ENCODE data around the gene WWOX. TPM values are rescaled to one million over a fixed set of nuclear protein-coding genes. Genes with fewer than 3 reads are reported as not detected.

WWOX gene
- total RNA-seq, 1 experiment from 2014 or later, result 79.9 TPM

- CTCF ChIA-PET, result no interaction called here
- intact Hi-C loops (cut with micrococcal nuclease; ENCODE audit: unreplicated experiment), result no loop called here
- Histone ChIP-seq H3K36me3 (ENCODE audit: insufficient read depth, low read length, poor library complexity, severe bottlenecking) (peaks cover 18% of the 10 kb centered on the region), H3K9me3 (ENCODE audit: low read depth, low read length, poor library complexity, severe bottlenecking) (no peaks in the 10 kb centered on the region), H3K27ac (ENCODE audit: low read depth, low read length, poor library complexity, severe bottlenecking) (peak overlapping the region; percentile 37), H3K4me1 (ENCODE audit: insufficient read depth, low read length, poor library complexity, severe bottlenecking) (peaks cover 4% of the 10 kb centered on the region), H3K27me3 (replicated peaks; ENCODE audit: insufficient read depth, low read depth, low read length, poor library complexity) (no peaks in the 10 kb centered on the region), H3K4me3 (ENCODE audit: low read depth, low read length, poor library complexity, severe bottlenecking) (no peak overlapping the region)
- POLR2A ChIA-PET (ENCODE audit: low non-redundant PET), result no interaction called here
- no peak for TF ChIP-seq CTCF (conservative IDR thresholded peaks at IDR 0.05; ENCODE audit: low read depth, low read length)
- DNase-seq (ENCODE audit: low spot score), result no peak
- BruUV-seq (replicated peaks), result no TSS peak
Measured at GRCh38 chr16:78105517-78105916, 6.1 kb downstream of the WWOX start.

GRCh38 chr16:78106686-78107085 is 7.2 kb downstream of the WWOX start:
- H3K36me3 ChIP-seq (ENCODE audit: insufficient read depth, low read length, poor library complexity, severe bottlenecking), result peaks cover 22% of the 10 kb centered on the region
- ChIA-PET CTCF (no interaction called here), POLR2A (ENCODE audit: low non-redundant PET) (no interaction called here)
- DNase-seq (ENCODE audit: low spot score), result no peak
- no peak overlapping the region for H3K4me3 ChIP-seq (ENCODE audit: low read depth, low read length, poor library complexity, severe bottlenecking)
- TF ChIP-seq CTCF (conservative IDR thresholded peaks at IDR 0.05; ENCODE audit: low read depth, low read length), result no peak
- TF ChIP-seq EZH2 (IDR thresholded peaks at IDR 0.05; ENCODE audit: borderline replicate concordance, low read depth, low read length, poor library complexity, severe bottlenecking), result no peak
- H3K4me1 ChIP-seq (ENCODE audit: insufficient read depth, low read length, poor library complexity, severe bottlenecking), result peaks cover 4% of the 10 kb centered on the region
- H3K27me3 ChIP-seq (replicated peaks; ENCODE audit: insufficient read depth, low read depth, low read length, poor library complexity), result no peaks in the 10 kb centered on the region
- H3K27ac ChIP-seq (ENCODE audit: low read depth, low read length, poor library complexity, severe bottlenecking), result no peak overlapping the region
- intact Hi-C loops (cut with micrococcal nuclease; ENCODE audit: unreplicated experiment), result no loop called here
- H3K9me3 ChIP-seq (ENCODE audit: low read depth, low read length, poor library complexity, severe bottlenecking), result no peaks in the 10 kb centered on the region
- no TSS peak for BruUV-seq (replicated peaks)

- Histone ChIP-seq H3K4me3 (ENCODE audit: low read depth, low read length, poor library complexity, severe bottlenecking) (no peak overlapping the region), H3K27ac (ENCODE audit: low read depth, low read length, poor library complexity, severe bottlenecking) (no peak overlapping the region), H3K4me1 (ENCODE audit: insufficient read depth, low read length, poor library complexity, severe bottlenecking) (no peaks in the 10 kb centered on the region), H3K27me3 (replicated peaks; ENCODE audit: insufficient read depth, low read depth, low read length, poor library complexity) (no peaks in the 10 kb centered on the region), H3K36me3 (ENCODE audit: insufficient read depth, low read length, poor library complexity, severe bottlenecking) (peaks cover 25% of the 10 kb centered on the region), H3K9me3 (ENCODE audit: low read depth, low read length, poor library complexity, severe bottlenecking) (no peaks in the 10 kb centered on the region)
- CTCF ChIA-PET, result no interaction called here
- TF ChIP-seq EZH2 (IDR thresholded peaks at IDR 0.05; ENCODE audit: borderline replicate concordance, low read depth, low read length, poor library complexity, severe bottlenecking) (no peak), CTCF (conservative IDR thresholded peaks at IDR 0.05; ENCODE audit: low read depth, low read length) (no peak)
- POLR2A ChIA-PET (ENCODE audit: low non-redundant PET), result no interaction called here
- intact Hi-C loops (cut with micrococcal nuclease; ENCODE audit: unreplicated experiment), result no loop called here
- BruUV-seq (replicated peaks), result no TSS peak
- no peak for DNase-seq (ENCODE audit: low spot score)
Measured at GRCh38 chr16:78108451-78108850, 9.0 kb downstream of the WWOX start.

Data from A673 (cell line).